B cell (primary cell): ENCODE measurements around the gene PTRH2. TPM values are rescaled to one million over a fixed set of nuclear protein-coding genes. Genes with fewer than 3 reads are reported as not detected.
A peak's percentile ranks its signal among the peaks of the same experiment; 100 is the strongest.

ENCODE experiments used
- ATAC-seq: fragments of 200-7000 bp; cut with Tn5 transposase; one replicate; pipeline ENCODE4 v1.10.0; 2021; ENCODE audit warnings: low read depth, mild to moderate bottlenecking, moderate number of reproducible peaks, moderate library complexity
- CTCF ChIA-PET: fragments of 350-600 bp; sonication (Branson Sonifier 250); formaldehyde crosslinking; loops from one replicate; lab custom pipeline; 2021; ENCODE audit warnings: antibody characterized with exemption, inconsistent platforms; lab: Charles Lee
- POLR2A ChIA-PET: fragments of 350-600 bp; sonication (Branson Sonifier 250); formaldehyde crosslinking; loops from one replicate; lab custom pipeline; 2021; ENCODE audit warnings: antibody characterized with exemption; lab: Charles Lee
- DNase-seq: peaks from one replicate; pipeline ENCODE4 v3.0.0; 2013
- H2AFZ ChIP-seq: 2 replicates; pipeline ENCODE4 v1.6.1; 2012; ENCODE audit warnings: mild to moderate bottlenecking, low read depth, low read length; ENCODE audit not compliant: insufficient read depth, poor library complexity, severe bottlenecking
- H3K27ac ChIP-seq, 2 donors: 1 replicate in 1 of 2; 2 replicates in 1 of 2; pipeline ENCODE4 v1.5.1; 2012 to 2013; ENCODE audit warnings: low read length in 2 of 2, mild to moderate bottlenecking in 2 of 2, moderate library complexity in 1 of 2
- H3K27me3 ChIP-seq, 4 experiments: fragments of 200-600 bp in 1 of 4; sonication (generic) in 1 of 4; replicated peaks in 1 of 4; 1 replicate in 2 of 4; 2 replicates in 2 of 4; pipeline versions ENCODE4 v1.6.1 to v1.7.0; 2013 to 2016; ENCODE audit warnings: low read length in 3 of 4, mild to moderate bottlenecking in 2 of 4, mixed read lengths in 1 of 4, moderate library complexity in 1 of 4; ENCODE audit not compliant: insufficient read depth in 4 of 4, control insufficient read depth in 3 of 4; ENCODE audit errors: control extremely low read depth in 1 of 4
- H3K36me3 ChIP-seq, 2 experiments: replicated peaks in 1 of 2; 1 replicate in 1 of 2; 2 replicates in 1 of 2; pipeline versions ENCODE4 v1.6.1 to v1.7.1; 2013; ENCODE audit warnings: low read length in 1 of 2; ENCODE audit not compliant: insufficient read depth in 2 of 2, control insufficient read depth in 1 of 2; ENCODE audit errors: control extremely low read depth in 1 of 2, extremely low read depth in 1 of 2
- H3K4me1 ChIP-seq, 2 donors: fragments of 200-600 bp in 1 of 2; sonication (generic) in 1 of 2; 1 replicate in 1 of 2; 2 replicates in 1 of 2; pipeline versions ENCODE4 v1.5.1 to v1.6.1; 2013 to 2017; ENCODE audit warnings: low read length in 2 of 2; ENCODE audit not compliant: control insufficient read depth in 2 of 2, insufficient read depth in 2 of 2
- H3K4me2 ChIP-seq: replicated peaks from 2 replicates; pipeline ENCODE3; 2012; ENCODE audit warnings: mild to moderate bottlenecking, low read depth, low read length; ENCODE audit not compliant: poor library complexity, severe bottlenecking
- H3K4me3 ChIP-seq, 5 experiments: fragments of 200-600 bp in 1 of 5; sonication (generic) in 1 of 5; 1 replicate in 3 of 5; 2 replicates in 2 of 5; pipeline versions ENCODE4 v1.5.1 to v1.7.0; 2011 to 2016; ENCODE audit warnings: low read length in 4 of 5, mild to moderate bottlenecking in 4 of 5, low read depth in 2 of 5, control low read depth in 1 of 5, moderate library complexity in 1 of 5; ENCODE audit not compliant: insufficient read depth in 1 of 5; ENCODE audit errors: control extremely low read depth in 1 of 5, extremely low read depth in 1 of 5
- H3K79me2 ChIP-seq: fragments of 200-600 bp; sonication (generic); one replicate; pipeline ENCODE4 v1.6.0; 2016; ENCODE audit warnings: low read length; ENCODE audit not compliant: control insufficient read depth, insufficient read depth
- H3K9ac ChIP-seq: fragments of 200-600 bp; sonication (generic); 2 replicates; pipeline ENCODE4 v1.6.1; 2017; ENCODE audit warnings: mild to moderate bottlenecking, low read length, moderate library complexity
- H3K9me3 ChIP-seq, 3 donors: one replicate each; pipeline versions ENCODE4 v1.6.1 to v1.7.1; 2013; ENCODE audit warnings: low read length in 2 of 3; ENCODE audit not compliant: control insufficient read depth in 2 of 3, insufficient read depth in 1 of 3; ENCODE audit errors: control extremely low read depth in 1 of 3
- H4K20me1 ChIP-seq: 2 replicates; pipeline ENCODE4 v1.6.0; 2012; ENCODE audit warnings: mild to moderate bottlenecking, low read length; ENCODE audit not compliant: insufficient read depth, control insufficient read depth, poor library complexity, severe bottlenecking
- H3K27ac Mint-ChIP-seq: one replicate; pipeline ENCODE4 v1.8.0; 2021; ENCODE audit warnings: mixed read lengths
- H3K27me3 Mint-ChIP-seq: one replicate; pipeline ENCODE4 v1.8.0; 2021; ENCODE audit warnings: mixed read lengths
- H3K4me1 Mint-ChIP-seq: one replicate; pipeline ENCODE4 v1.8.0; 2021; ENCODE audit warnings: mixed read lengths
- H3K4me3 Mint-ChIP-seq: one replicate; pipeline ENCODE4 v1.8.0; 2021; ENCODE audit warnings: mixed read lengths
- H3K9me3 Mint-ChIP-seq: one replicate; pipeline ENCODE4 v1.8.0; 2022; ENCODE audit warnings: mixed read lengths; ENCODE audit not compliant: insufficient read depth
- EZH2 ChIP-seq: IDR thresholded peaks from 2 replicates; pipeline ENCODE4 v1.6.1; 2012; ENCODE audit warnings: borderline replicate concordance, low read depth, mild to moderate bottlenecking, moderate library complexity, low read length; ENCODE audit not compliant: insufficient read depth, poor library complexity, severe bottlenecking
- WGBS: methylation state at CpG from one replicate; pipeline ENCODE4 v1.1.5; 2013; ENCODE audit warnings: missing lambda C conversion rate; ENCODE audit not compliant: insufficient coverage; 5-methylcytosine and 5-hydroxymethylcytosine counted together
- intact Hi-C: fragments of 100-400 bp; cut with micrococcal nuclease; formaldehyde crosslinking; loops from one replicate; pipeline ENCODE4 v1.10.0; 2022
- polyA plus RNA-seq: library from polyadenylated mRNA; depleted of rRNA; stranded (reverse); fragments of >200 nt; gene quantifications from 2 replicates; pipeline ENCODE4 v1.2.3, GENCODE V29; 2012
- total RNA-seq, 2 donors: library from RNA; stranded (reverse); fragments of 120-200 nt in 1 of 2; gene quantifications; 1 replicate in 1 of 2; 2 replicates in 1 of 2; pipeline versions ENCODE4 v1.2.3 to v1.2.4, GENCODE V29; 2013 to 2022
- TF ChIP-seq, protein P1 (sequence below): fragments of 200-600 bp; IDR thresholded peaks from one replicate; pipeline ENCODE4 v1.8.0; 2022; ENCODE audit warnings: antibody characterized with exemption, mild to moderate bottlenecking

The PTRH2 gene
- total and polyA plus RNA-seq, 2 donors (not counting 1 experiment from before 2014, with no cell fraction given) = 7.1 to 22.7 TPM

GRCh38 chr17:59696682-59697277, 10.4 kb downstream of the PTRH2 start:
- H3K27ac ChIP-seq = peak overlapping the region in 1 of 2 donors; percentile 39
- TF ChIP-seq EZH2 = no peak
- TF ChIP-seq, protein P1, sequence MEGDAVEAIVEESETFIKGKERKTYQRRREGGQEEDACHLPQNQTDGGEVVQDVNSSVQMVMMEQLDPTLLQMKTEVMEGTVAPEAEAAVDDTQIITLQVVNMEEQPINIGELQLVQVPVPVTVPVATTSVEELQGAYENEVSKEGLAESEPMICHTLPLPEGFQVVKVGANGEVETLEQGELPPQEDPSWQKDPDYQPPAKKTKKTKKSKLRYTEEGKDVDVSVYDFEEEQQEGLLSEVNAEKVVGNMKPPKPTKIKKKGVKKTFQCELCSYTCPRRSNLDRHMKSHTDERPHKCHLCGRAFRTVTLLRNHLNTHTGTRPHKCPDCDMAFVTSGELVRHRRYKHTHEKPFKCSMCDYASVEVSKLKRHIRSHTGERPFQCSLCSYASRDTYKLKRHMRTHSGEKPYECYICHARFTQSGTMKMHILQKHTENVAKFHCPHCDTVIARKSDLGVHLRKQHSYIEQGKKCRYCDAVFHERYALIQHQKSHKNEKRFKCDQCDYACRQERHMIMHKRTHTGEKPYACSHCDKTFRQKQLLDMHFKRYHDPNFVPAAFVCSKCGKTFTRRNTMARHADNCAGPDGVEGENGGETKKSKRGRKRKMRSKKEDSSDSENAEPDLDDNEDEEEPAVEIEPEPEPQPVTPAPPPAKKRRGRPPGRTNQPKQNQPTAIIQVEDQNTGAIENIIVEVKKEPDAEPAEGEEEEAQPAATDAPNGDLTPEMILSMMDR = no peak
- H3K9ac ChIP-seq = no peak overlapping the region
- WGBS = 100% methylated on average over 1 of the region's 2 CpGs
- no peak overlapping the region for H3K4me3 ChIP-seq
- no peak overlapping the region for H3K4me2 ChIP-seq
- no peaks in the 10 kb centered on the region for H3K9me3 ChIP-seq
- H4K20me1 ChIP-seq = peaks cover 31% of the 10 kb centered on the region
- intact Hi-C loops = no loop called here
- H3K4me1 ChIP-seq = no peaks in the 10 kb centered on the region
- no peak overlapping the region for H3K4me3 Mint-ChIP-seq
- ChIA-PET POLR2A (no interaction called here), CTCF (no interaction called here)
- H3K27me3 Mint-ChIP-seq = no peaks in the 10 kb centered on the region
- H3K4me1 Mint-ChIP-seq = peaks cover 31% of the 10 kb centered on the region
- peaks cover 44% of the 10 kb centered on the region for H3K79me2 ChIP-seq
- ATAC-seq (no peak), DNase-seq (no peak)
- no peak overlapping the region for H3K27ac Mint-ChIP-seq
- H3K36me3 ChIP-seq = peaks cover 26 to 70% of the 10 kb centered on the region in 2 experiments
- H3K9me3 Mint-ChIP-seq = no peaks in the 10 kb centered on the region
- no peaks in the 10 kb centered on the region for H3K27me3 ChIP-seq
- H2AFZ ChIP-seq = no peak overlapping the region

GRCh38 chr17:59695945-59696681, 11.1 kb downstream of the PTRH2 start:
- Histone ChIP-seq H3K36me3 (peaks cover 26 to 71% of the 10 kb centered on the region in 2 experiments), H4K20me1 (peaks cover 31% of the 10 kb centered on the region), H3K9me3 (no peaks in the 10 kb centered on the region), H3K27me3 (no peaks in the 10 kb centered on the region), H3K79me2 (peaks cover 43% of the 10 kb centered on the region), H3K4me1 (no peaks in the 10 kb centered on the region), H2AFZ (no peak overlapping the region), H3K27ac (peak overlapping the region in 1 of 2 donors; percentile 39), H3K9ac (no peak overlapping the region), H3K4me3 (no peak overlapping the region), H3K4me2 (no peak overlapping the region)
- DNase-seq = no peak
- ChIA-PET POLR2A (no interaction called here), CTCF (no interaction called here)
- H3K27me3 Mint-ChIP-seq = no peaks in the 10 kb centered on the region
- intact Hi-C loops = no loop called here
- no CpG with 5 or more reads among the region's 3 CpGs for WGBS
- no peak for TF ChIP-seq EZH2
- TF ChIP-seq, protein P1 = no peak
- H3K9me3 Mint-ChIP-seq = no peaks in the 10 kb centered on the region
- H3K4me3 Mint-ChIP-seq = no peak overlapping the region
- H3K4me1 Mint-ChIP-seq = peaks cover 29% of the 10 kb centered on the region
- H3K27ac Mint-ChIP-seq = no peak overlapping the region
- ATAC-seq = no peak
